ENCODE results near the gene MAN2C1. TPM values are rescaled to one million over a fixed set of nuclear protein-coding genes. Genes with fewer than 3 reads are reported as not detected.
"Not testable (repeated sequence)": the region's sequence is repeated elsewhere in the genome, so short reads cannot be mapped to it uniquely, and the experiment has no call there.

MAN2C1 gene
- total and polyA plus RNA-seq, 10 donors = 112 to 499 (median 274) TPM

GRCh38 chr15:75348034-75348561, 20.3 kb downstream of the MAN2C1 start:
- Histone ChIP-seq H3K27ac (peak overlapping the region in 7 of 8 donors; percentile 31 to 87 (median 76)), H3K36me3 (peaks cover 0 to 16% (median 0%) of the 10 kb centered on the region in 6 donors), H3K9me3 (peaks cover 0 to 27% (median 16%) of the 10 kb centered on the region in 8 donors), H3K27me3 (replicated peaks in 1 of 7) (peaks cover 0 to 31% (median 0%) of the 10 kb centered on the region in 7 donors), H3K4me1 (peaks cover 4 to 67% (median 43%) of the 10 kb centered on the region in 6 donors), H3K4me3 (peak overlapping the region; percentile 47 to 91 (median 74))
- 2 to 9% (median 5%) methylated on average over 10 to 45 of the region's 45 CpGs for WGBS, 5 donors
- no peak for DNase-seq
- intact Hi-C loops (cut with DNase I; ENCODE audit: low total_unique reads) = no loop called here
- TF ChIP-seq POLR2A (IDR thresholded peaks at IDR 0.05) (no peak), CTCF (IDR thresholded peaks at IDR 0.05 in 8 of 11, conservative IDR thresholded peaks at IDR 0.05 in 3 of 11) (no peak), POLR2AphosphoS5 (IDR thresholded peaks at IDR 0.05) (no peak)

- Histone ChIP-seq H3K27ac (peak overlapping the region; percentile 22 to 87 (median 74)), H3K9me3 (peaks cover 0 to 27% (median 16%) of the 10 kb centered on the region in 8 donors), H3K4me1 (peaks cover 4 to 67% (median 43%) of the 10 kb centered on the region in 6 donors), H3K27me3 (replicated peaks in 1 of 7) (peaks cover 0 to 31% (median 0%) of the 10 kb centered on the region in 7 donors), H3K36me3 (peaks cover 0 to 12% (median 0%) of the 10 kb centered on the region in 6 donors), H3K4me3 (peak overlapping the region; percentile 47 to 91 (median 74))
- peak; percentile 94 for DNase-seq
- TF ChIP-seq POLR2A (IDR thresholded peaks at IDR 0.05) (no peak), POLR2AphosphoS5 (IDR thresholded peaks at IDR 0.05) (peak; percentile 82 to 90 (median 88)), CTCF (IDR thresholded peaks at IDR 0.05 in 8 of 11, conservative IDR thresholded peaks at IDR 0.05 in 3 of 11) (no peak)
- intact Hi-C loops (cut with DNase I; ENCODE audit: low total_unique reads) = no loop called here
- WGBS, 5 donors = 0 to 1% (median 1%) methylated on average over 48 to 65 of the region's 65 CpGs
These were observed 21.0 kb downstream of the MAN2C1 start for GRCh38 chr15:75347222-75348033.

- Histone ChIP-seq H3K27me3 (replicated peaks in 1 of 7) (peaks cover 0 to 31% (median 0%) of the 10 kb centered on the region in 7 donors), H3K36me3 (peaks cover 0 to 6% (median 0%) of the 10 kb centered on the region in 6 donors), H3K9me3 (peaks cover 0 to 27% (median 16%) of the 10 kb centered on the region in 8 donors), H3K27ac (peak within 1 kb of the TSS; percentile 22 to 87 (median 74)), H3K4me3 (peak within 1 kb of the TSS; percentile 47 to 91 (median 74)), H3K4me1 (peaks cover 4 to 67% (median 43%) of the 10 kb centered on the region in 6 donors)
- intact Hi-C loops (cut with DNase I; ENCODE audit: low total_unique reads) = no loop called here
- no peak for DNase-seq
- WGBS, 5 donors = 9 to 18% (median 13%) methylated on average over 20 of the region's 20 CpGs
- no peak for TF ChIP-seq CTCF (IDR thresholded peaks at IDR 0.05 in 8 of 11, conservative IDR thresholded peaks at IDR 0.05 in 3 of 11)
- no peak for TF ChIP-seq POLR2A (IDR thresholded peaks at IDR 0.05)
- no peak for TF ChIP-seq POLR2AphosphoS5 (IDR thresholded peaks at IDR 0.05)
These were observed 21.6 kb downstream of the MAN2C1 start, which contains the start of gene NEIL1 for GRCh38 chr15:75346796-75347221. Gene NEIL1 (plus strand): TSS chr15:75347039. CDS start chr15:75348906, 1,867 bp downstream.

- DNase-seq = peak; percentile 24
- Histone ChIP-seq H3K36me3 (peaks cover 0 to 30% (median 15%) of the 10 kb centered on the region in 6 donors), H3K4me1 (peaks cover under 1 to 46% (median 28%) of the 10 kb centered on the region in 6 donors), H3K27me3 (replicated peaks in 1 of 7) (peaks cover 0 to 29% (median 0%) of the 10 kb centered on the region in 7 donors)
- 42 to 58% (median 52%) methylated on average over 8 of the region's 8 CpGs for WGBS, 5 donors
- H3K9me3 ChIP-seq; H3K4me3 ChIP-seq; intact Hi-C loops (cut with DNase I; ENCODE audit: low total_unique reads); H3K27ac ChIP-seq: not testable (repeated sequence)
These were observed 24.5 kb downstream of the MAN2C1 start for GRCh38 chr15:75343953-75344352.

Measured in spleen (tissue), 11 donors.